Adrenal gland (tissue), 12 donors: Measurements from ENCODE around the gene C17orf67. TPM values are rescaled to one million over a fixed set of nuclear protein-coding genes. Genes with fewer than 3 reads are reported as not detected.
"Not testable (repeated sequence)": the region's sequence is repeated elsewhere in the genome, so short reads cannot be mapped to it uniquely, and the experiment has no call there.

Experiments used
- DNase-seq, 7 donors: peaks; one replicate each; pipeline ENCODE4 v3.0.0-alpha.2; 2019 to 2020
- H3K27ac ChIP-seq, 5 donors: fragments of 200-600 bp; sonication (generic) in 4 of 5; 1 replicate in 3 of 5; 2 replicates in 2 of 5; pipeline versions ENCODE4 v1.5.1 to v1.8.0; 2016 to 2020; ENCODE audit warnings: mild to moderate bottlenecking in 1 of 5
- H3K27me3 ChIP-seq: fragments of 200-600 bp; 2 replicates; pipeline ENCODE4 v1.8.0; 2021
- H3K36me3 ChIP-seq, 2 donors: fragments of 200-600 bp; replicated peaks in 1 of 2; 1 replicate in 1 of 2; 2 replicates in 1 of 2; pipeline versions ENCODE4 v1.5.1 to v1.8.0; 2018 to 2022
- H3K4me1 ChIP-seq, 2 donors: fragments of 200-600 bp; replicated peaks in 1 of 2; 1 replicate in 1 of 2; 2 replicates in 1 of 2; pipeline versions ENCODE4 v1.5.1 to v1.8.0; 2018 to 2021
- H3K4me3 ChIP-seq, 4 donors: fragments of 200-600 bp; sonication (generic) in 3 of 4; one replicate each; pipeline ENCODE4 v1.5.1; 2016 to 2018
- H3K9me3 ChIP-seq, 3 donors: fragments of 200-600 bp; sonication (generic) in 1 of 3; replicated peaks in 1 of 3; 1 replicate in 2 of 3; 2 replicates in 1 of 3; pipeline versions ENCODE4 v1.5.1 to v1.8.0; 2016 to 2021
- CTCF ChIP-seq, 6 experiments: fragments of 450-650 bp in 4 of 6; fragments of 200-600 bp in 2 of 6; sonication (generic) in 1 of 6; IDR thresholded peaks; 1 replicate in 5 of 6; 2 replicates in 1 of 6; pipeline versions ENCODE4 v1.5.1 to v1.8.0; 2016 to 2021; ENCODE audit warnings: antibody characterized with exemption in 6 of 6, mild to moderate bottlenecking in 2 of 6, moderate library complexity in 1 of 6
- POLR2A ChIP-seq, 2 donors: fragments of 450-650 bp; IDR thresholded peaks; one replicate each; pipeline ENCODE4 v1.6.1; 2017; ENCODE audit warnings: antibody characterized with exemption in 2 of 2, mild to moderate bottlenecking in 2 of 2, moderate library complexity in 1 of 2
- whole genome bisulfite sequencing, 4 donors: extraction: QIAGEN DNeasy Blood & Tissue Kit in 2 of 4; methylation state at CpG; one replicate each; pipeline versions ENCODE4 v1.1.5 to v1.1.7; 2013 to 2017; 5-methylcytosine and 5-hydroxymethylcytosine counted together
- intact Hi-C, 2 donors: fragments of 100-400 bp; cut with DNase I; formaldehyde crosslinking; loops; one replicate each; pipeline versions ENCODE4 v1.14.1 to v1.15.0; 2022 to 2023
- polyA plus RNA-seq, 3 donors: library from polyadenylated mRNA; stranded (reverse); fragments of 200-250 nt in 2 of 3; fragments of 350-450 nt in 1 of 3; fragmentation: Illumina TruSeq in 1 of 3; extraction: RNeasy Lipid Tissue Mini Kit (QIAGEN cat#74804) in 1 of 3; gene quantifications; one replicate each; pipeline ENCODE4 v1.2.3, GENCODE V29; 2013 to 2014
- total RNA-seq, 9 donors: library from RNA; depleted of rRNA in 4 of 9; stranded (reverse); fragments of >200 nt in 4 of 9; fragments of 120-200 nt in 1 of 9; fragmentation: NEBNext Ultra II Directional in 1 of 9; extraction: Animal tissue kit (Norgen Biotek cat#: 25700) in 1 of 9; gene quantifications; one replicate each; pipeline versions ENCODE4 v1.1.0 to v1.2.4, GENCODE V29; 2013 to 2023
- donor health status: healthy with polysubstance abuse.
- donor health status: Bipolar disorder and iron deficiency.
- donor health status: DM: yes; HTN: yes; CAD: no.
- donor health status: DM: no; HTN: no; CAD: no.
- donor health status: DM: no; HTN: no; CAD: no.
- donor health status: DM: yes; HTN: yes; CAD: no.

Gene C17orf67
- total and polyA plus RNA-seq, 12 donors = 0.29 to 3.3 (median 0.57) TPM; not detected in 2

- Histone ChIP-seq H3K36me3 (no peaks in the 10 kb centered on the region), H3K27ac (no peak overlapping the region), H3K4me3 (no peak overlapping the region), H3K27me3 (no peaks in the 10 kb centered on the region), H3K4me1 (no peaks in the 10 kb centered on the region), H3K9me3 (no peaks in the 10 kb centered on the region)
- intact Hi-C loops = no loop called here
- 35 to 67% (median 50%) methylated on average over 1 of the region's 1 CpG for WGBS, 4 donors
- no peak for DNase-seq
- TF ChIP-seq POLR2A (IDR thresholded peaks at IDR 0.05) (no peak), CTCF (IDR thresholded peaks at IDR 0.05) (no peak)
Observed at GRCh38 chr17:56762988-56763387, 70.7 kb downstream of the C17orf67 start.

- no peaks in the 10 kb centered on the region for H3K36me3 ChIP-seq
- H3K27ac ChIP-seq = no peak overlapping the region
- no peaks in the 10 kb centered on the region for H3K4me1 ChIP-seq
- intact Hi-C loops = no loop called here
- no peak for DNase-seq
- no peaks in the 10 kb centered on the region for H3K9me3 ChIP-seq
- no peak for TF ChIP-seq CTCF (IDR thresholded peaks at IDR 0.05)
- TF ChIP-seq POLR2A (IDR thresholded peaks at IDR 0.05) = no peak
- no peak overlapping the region for H3K4me3 ChIP-seq
- WGBS, 4 donors = 67 to 85% (median 80%) methylated on average over 5 of the region's 5 CpGs
- no peaks in the 10 kb centered on the region for H3K27me3 ChIP-seq
Observed at GRCh38 chr17:56762144-56762543, 71.6 kb downstream of the C17orf67 start.

- WGBS, 4 donors = 75 to 90% (median 83%) methylated on average over 1 to 2 of the region's 2 CpGs
- Histone ChIP-seq H3K36me3 (no peaks in the 10 kb centered on the region), H3K4me3 (no peak overlapping the region), H3K9me3 (no peaks in the 10 kb centered on the region), H3K4me1 (no peaks in the 10 kb centered on the region), H3K27me3 (no peaks in the 10 kb centered on the region), H3K27ac (no peak overlapping the region)
- intact Hi-C loops = no loop called here
- DNase-seq = no peak
- TF ChIP-seq POLR2A (IDR thresholded peaks at IDR 0.05) (no peak), CTCF (IDR thresholded peaks at IDR 0.05) (no peak)
Observed at GRCh38 chr17:56761387-56761786, 72.3 kb downstream of the C17orf67 start.

- H3K27me3 ChIP-seq, intact Hi-C loops, H3K9me3 ChIP-seq, H3K27ac ChIP-seq, H3K4me1 ChIP-seq, H3K36me3 ChIP-seq, H3K4me3 ChIP-seq, DNase-seq: not testable (repeated sequence)
- WGBS, 4 donors = 84 to 86% (median 84%) methylated on average over 7 of the region's 7 CpGs
Observed at GRCh38 chr17:56757611-56758010, 76.1 kb downstream of the C17orf67 start.

GRCh38 chr17:56756536-56756935 is 77.2 kb downstream of the C17orf67 start:
- Histone ChIP-seq H3K27ac (no peak overlapping the region), H3K36me3 (no peaks in the 10 kb centered on the region), H3K9me3 (no peaks in the 10 kb centered on the region), H3K27me3 (no peaks in the 10 kb centered on the region), H3K4me1 (no peaks in the 10 kb centered on the region), H3K4me3 (no peak overlapping the region)
- 20 to 39% (median 26%) methylated on average over 2 of the region's 2 CpGs for WGBS, 4 donors
- DNase-seq = no peak
- TF ChIP-seq POLR2A (IDR thresholded peaks at IDR 0.05) = no peak
- no peak for TF ChIP-seq CTCF (IDR thresholded peaks at IDR 0.05)
- intact Hi-C loops = no loop called here
